A549 (cell line): ENCODE measurements around the gene SOWAHC. TPM values are rescaled to one million over a fixed set of nuclear protein-coding genes. Genes with fewer than 3 reads are reported as not detected.

Experiments
- ATAC-seq, 2 experiments: fragments of 200-7000 bp in 1 of 2; fragments of >200 bp in 1 of 2; cut with Nextera tagmentation in 1 of 2; cut with Tn5 transposase in 1 of 2; 3 replicates each; pipeline versions ENCODE4 v1.8.0 to v1.9.1; 2018 to 2020; ENCODE audit warnings: mild to moderate bottlenecking in 1 of 2, moderate library complexity in 1 of 2
- CTCF ChIA-PET: fragments of 300-600 bp; sonication (Branson Sonifier 250); formaldehyde crosslinking; extraction: SDS; loops from one replicate; lab custom pipeline; 2021; ENCODE audit warnings: antibody characterized with exemption, inconsistent platforms; lab: Yijun Ruan, JAX
- POLR2A ChIA-PET: fragments of 350-600 bp; formaldehyde crosslinking; extraction: SDS; loops from one replicate; lab custom pipeline; 2021; ENCODE audit warnings: antibody characterized with exemption, inconsistent platforms; lab: Yijun Ruan, JAX
- DNase-seq, 2 experiments: peaks; one replicate each; pipeline versions ENCODE4 v3.0.0 to v3.0.0-alpha.2; 2011 to 2016; ENCODE audit warnings: low read depth in 1 of 2, low spot score in 1 of 2
- FAIRE-seq: peaks from 2 replicates; lab custom pipeline; 2011; peaks lifted over from hg19 to GRCh38; lab: Jason Lieb, UNC
- H3K27ac ChIP-seq, 2 experiments: fragments of >200 bp; sonication (Bioruptor Twin); formaldehyde crosslinking; 3 replicates each; pipeline ENCODE4 v1.5.1; 2016 to 2017
- H3K4me1 ChIP-seq: fragments of >200 bp; sonication (Bioruptor Twin); formaldehyde crosslinking; 3 replicates; pipeline ENCODE4 v1.6.1; 2016
- H3K4me2 ChIP-seq: fragments of >200 bp; sonication (Bioruptor Twin); formaldehyde crosslinking; 3 replicates; pipeline ENCODE4 v1.6.1; 2016
- H3K4me3 ChIP-seq: fragments of >200 bp; sonication (Bioruptor Twin); formaldehyde crosslinking; 3 replicates; pipeline ENCODE4 v1.5.1; 2016
- H3K9me3 ChIP-seq: fragments of >200 bp; sonication (Bioruptor Twin); formaldehyde crosslinking; 3 replicates; pipeline ENCODE4 v1.6.1; 2016
- BHLHE40 ChIP-seq: IDR thresholded peaks from 2 replicates; pipeline ENCODE4 v1.6.1; 2012; ENCODE audit warnings: low read depth, low read length, inconsistent platforms
- E2F6 ChIP-seq: IDR thresholded peaks from 2 replicates; pipeline ENCODE4 v1.6.1; 2012; ENCODE audit warnings: low read depth, borderline replicate concordance
- EHF ChIP-seq: fragments of 250-450 bp; sonication (Bioruptor Pico); IDR thresholded peaks from 2 replicates; pipeline ENCODE4 v1.5.0; 2020; ENCODE audit warnings: mild to moderate bottlenecking
- EHMT2 ChIP-seq: fragments of 200-600 bp; sonication (generic); IDR thresholded peaks from 2 replicates; pipeline ENCODE4 v1.6.1; 2016; ENCODE audit warnings: antibody characterized with exemption, low read depth, mild to moderate bottlenecking, moderate library complexity
- ELK1 ChIP-seq: fragments of 150-350 bp; IDR thresholded peaks from 2 replicates; pipeline ENCODE4 v1.6.1; 2014; ENCODE audit warnings: low read depth, mild to moderate bottlenecking, low read length
- EP300 ChIP-seq, 2 experiments: fragments of >200 bp; sonication (Bioruptor Twin); formaldehyde crosslinking; IDR thresholded peaks; 2 replicates in 1 of 2; 3 replicates in 1 of 2; pipeline ENCODE4 v1.6.1; 2016 to 2017
- HEYL ChIP-seq: fragments of 250-450 bp; sonication (Bioruptor Pico); IDR thresholded peaks from 2 replicates; pipeline ENCODE4 v1.8.0; 2021; ENCODE audit warnings: mild to moderate bottlenecking, moderate library complexity
- HMGXB4 ChIP-seq: fragments of 250-450 bp; sonication (Bioruptor Pico); IDR thresholded peaks from 2 replicates; pipeline ENCODE4 v1.5.0; 2021; ENCODE audit warnings: mild to moderate bottlenecking, moderate library complexity, borderline replicate concordance
- HOXB5 ChIP-seq: fragments of 250-450 bp; sonication (Bioruptor Pico); IDR thresholded peaks from 2 replicates; pipeline ENCODE4 v1.5.0; 2020; ENCODE audit warnings: mild to moderate bottlenecking, moderate library complexity
- JUNB ChIP-seq: fragments of >200 bp; sonication (Bioruptor Twin); formaldehyde crosslinking; IDR thresholded peaks from 2 replicates; pipeline ENCODE4 v1.6.1; 2016
- MAZ ChIP-seq: fragments of 150-350 bp; IDR thresholded peaks from 2 replicates; pipeline ENCODE4 v1.6.1; 2014; ENCODE audit warnings: antibody characterized with exemption, low read depth, low read length, borderline replicate concordance
- MYC ChIP-seq: IDR thresholded peaks from 2 replicates; pipeline ENCODE4 v1.6.1; 2012; ENCODE audit warnings: mild to moderate bottlenecking, inconsistent platforms, low read length, improper control_type of control experiment, borderline replicate concordance
- NPAS2 ChIP-seq: fragments of 250-450 bp; sonication (Bioruptor Pico); IDR thresholded peaks from 2 replicates; pipeline ENCODE4 v1.8.0; 2022; ENCODE audit warnings: mild to moderate bottlenecking, moderate library complexity, borderline replicate concordance
- NR3C1 ChIP-seq: fragments of >200 bp; sonication (Bioruptor Twin); formaldehyde crosslinking; IDR thresholded peaks from 3 replicates; pipeline ENCODE4 v1.6.1; 2017
- POLR2A ChIP-seq: IDR thresholded peaks from 2 replicates; pipeline ENCODE4 v1.6.1; 2012; ENCODE audit warnings: mild to moderate bottlenecking, low read length
- RAD21 ChIP-seq, 2 experiments: fragments of >200 bp in 1 of 2; sonication (Bioruptor Twin) in 1 of 2; formaldehyde crosslinking in 1 of 2; IDR thresholded peaks in 1 of 2; conservative IDR thresholded peaks in 1 of 2; 2 replicates in 1 of 2; 3 replicates in 1 of 2; pipeline ENCODE4 v1.6.1; 2012 to 2018; ENCODE audit warnings: inconsistent platforms in 1 of 2
- RARB ChIP-seq: fragments of 250-450 bp; sonication (Bioruptor Pico); IDR thresholded peaks from 2 replicates; pipeline ENCODE4 v1.8.0; 2021; ENCODE audit warnings: mild to moderate bottlenecking, moderate library complexity
- RCOR1 ChIP-seq: fragments of 150-350 bp; IDR thresholded peaks from 2 replicates; pipeline ENCODE4 v1.6.1; 2014; ENCODE audit warnings: antibody characterized with exemption, low read length, low read depth
- RNF2 ChIP-seq: fragments of 200-600 bp; sonication (generic); IDR thresholded peaks from 2 replicates; pipeline ENCODE4 v1.6.1; 2016; ENCODE audit warnings: low read depth, mild to moderate bottlenecking, antibody characterized with exemption, moderate library complexity, borderline replicate concordance
- SMC3 ChIP-seq: fragments of >200 bp; sonication (Bioruptor Twin); formaldehyde crosslinking; IDR thresholded peaks from 3 replicates; pipeline ENCODE4 v1.6.1; 2018; ENCODE audit warnings: inconsistent platforms
- SREBF2 ChIP-seq: fragments of 450-650 bp; IDR thresholded peaks from 2 replicates; pipeline ENCODE4 v1.6.1; 2014; ENCODE audit warnings: mild to moderate bottlenecking, moderate library complexity
- TP53 ChIP-seq: fragments of 250-450 bp; sonication (Bioruptor Pico); IDR thresholded peaks from 2 replicates; pipeline ENCODE4 v1.5.0; 2021; ENCODE audit warnings: mild to moderate bottlenecking, moderate library complexity
- USF2 ChIP-seq: fragments of 450-650 bp; IDR thresholded peaks from 2 replicates; pipeline ENCODE4 v1.6.1; 2014; ENCODE audit warnings: antibody characterized with exemption
- ZC3H11A ChIP-seq: fragments of 450-650 bp; IDR thresholded peaks from 2 replicates; pipeline ENCODE4 v1.6.1; 2014; ENCODE audit warnings: antibody characterized with exemption, mild to moderate bottlenecking
- ZSCAN20 ChIP-seq: fragments of 250-450 bp; sonication (Bioruptor Pico); IDR thresholded peaks from 2 replicates; pipeline ENCODE4 v1.8.0; 2022; ENCODE audit warnings: mild to moderate bottlenecking, moderate library complexity
- WGBS: methylation state at CpG from one replicate; pipeline ENCODE4 v1.1.6; 2017; ENCODE audit errors: missing lambda C conversion rate; 5-methylcytosine and 5-hydroxymethylcytosine counted together
- polyA plus RNA-seq, 4 experiments: library from polyadenylated mRNA; depleted of rRNA in 3 of 4; stranded (reverse); fragments of >200 nt; fragmentation: RNase III in 1 of 4; extraction: RNeasy Plus Mini Kit Qiagen cat#74134 plus additional on column Dnase treatment in 1 of 4; gene quantifications; 2 replicates in 3 of 4; 3 replicates in 1 of 4; pipeline ENCODE4 v1.2.3, GENCODE V29; 2011 to 2017
- TF ChIP-seq, protein P1 (sequence below): IDR thresholded peaks from 2 replicates; pipeline ENCODE4 v1.6.1; 2012
- TF ChIP-seq, protein P2 (sequence below): IDR thresholded peaks from 2 replicates; pipeline ENCODE4 v1.6.1; 2012

SOWAHC gene
- polyA plus RNA-seq, 2 of the 4 experiments (the other 2 are of a cell fraction) = 13.7 to 14.2 TPM

DNA sequence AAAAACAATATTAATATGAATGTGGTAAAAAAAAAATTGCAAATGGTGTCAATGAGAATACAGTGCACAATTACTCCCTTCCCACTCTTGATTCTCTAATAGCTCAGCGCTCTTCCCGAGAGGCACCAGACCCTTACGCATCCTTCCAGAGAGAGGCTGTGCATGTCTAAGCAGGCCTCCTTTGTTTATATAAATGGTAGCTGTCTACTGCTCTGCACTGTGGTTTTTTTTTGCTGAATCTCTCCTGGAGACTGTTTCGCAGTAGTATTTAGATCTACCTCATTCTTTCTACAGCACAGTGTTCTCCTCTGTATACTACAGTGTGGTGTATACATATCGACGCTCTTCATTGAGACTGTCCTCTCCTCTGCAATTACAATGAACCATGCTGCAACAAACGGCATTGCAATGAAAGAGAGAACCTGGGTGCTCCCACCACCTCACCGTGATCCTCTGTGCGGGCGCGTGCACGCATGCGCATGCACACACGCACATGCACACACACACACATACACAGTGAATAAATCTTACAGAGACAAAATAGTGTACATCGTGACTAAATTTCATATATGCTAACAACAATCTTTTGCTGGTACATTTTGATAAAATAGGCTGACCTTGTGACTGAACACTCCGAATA, 19.8 kb upstream of the SOWAHC start:
- Histone ChIP-seq H3K27ac (no peak overlapping the region), H3K4me2 (no peak overlapping the region), H3K9me3 (no peaks in the 10 kb centered on the region), H3K4me1 (peaks cover 11% of the 10 kb centered on the region), H3K4me3 (no peak overlapping the region)
- POLR2A ChIA-PET = no interaction called here
- ATAC-seq (peak; percentile 19 to 36; a peak in 4 of 6 replicates), DNase-seq (no peak), FAIRE-seq (no peak)
- CTCF ChIA-PET = interaction anchor here (1.1 to 1.5 kb wide), 2 partner anchors 11 to 20 kb away, joined by 3 read pairs; partner anchors contain the start of gene SOWAHC
- WGBS = 90% methylated on average over 16 of the region's 16 CpGs
- TF ChIP-seq HEYL (CRISPR knock-in tag) (no peak), ZSCAN20 (CRISPR knock-in tag) (no peak), HOXB5 (CRISPR knock-in tag) (no peak), NR3C1 (no peak), HMGXB4 (CRISPR knock-in tag) (no peak), MYC (no peak), BHLHE40 (no peak), EHMT2 (no peak), TP53 (CRISPR knock-in tag) (no peak), NPAS2 (no peak), SREBF2 (no peak)
- TF ChIP-seq, protein P1, sequence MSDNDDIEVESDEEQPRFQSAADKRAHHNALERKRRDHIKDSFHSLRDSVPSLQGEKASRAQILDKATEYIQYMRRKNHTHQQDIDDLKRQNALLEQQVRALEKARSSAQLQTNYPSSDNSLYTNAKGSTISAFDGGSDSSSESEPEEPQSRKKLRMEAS = no peak

DNA sequence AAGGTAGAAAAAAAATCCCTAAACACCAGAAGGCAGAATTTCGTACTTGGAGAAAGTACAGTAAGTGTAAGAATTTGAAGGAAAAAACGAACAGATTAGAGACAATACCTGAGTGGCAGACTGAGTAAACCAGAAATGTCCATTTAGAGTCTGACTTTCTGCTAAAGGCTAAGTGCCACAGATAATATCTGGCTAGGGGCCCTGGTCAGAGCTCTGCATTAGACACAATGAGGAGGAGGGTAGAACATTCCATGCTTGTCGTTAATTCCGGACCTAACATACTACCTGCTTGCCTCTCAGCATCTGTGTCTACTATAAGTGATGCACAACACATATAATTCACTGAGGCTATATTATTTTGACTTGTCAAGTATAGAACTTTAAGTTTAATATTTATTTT, 18.5 kb upstream of the SOWAHC start:
- POLR2A ChIA-PET = no interaction called here
- ATAC-seq (no peak), DNase-seq (no peak)
- 83% methylated on average over 4 of the region's 4 CpGs for WGBS
- peaks cover 11% of the 10 kb centered on the region for H3K4me1 ChIP-seq
- no peak overlapping the region for H3K4me3 ChIP-seq
- H3K27ac ChIP-seq = no peak overlapping the region
- CTCF ChIA-PET = interaction anchor here (1.5 kb wide), 1 partner anchor 19 kb away, joined by 3 read pairs; the partner anchor contains the start of gene SOWAHC
- H3K9me3 ChIP-seq = no peaks in the 10 kb centered on the region
- TF ChIP-seq EP300 (IDR thresholded peaks at IDR 0.05) (no peak), ZC3H11A (no peak), EHF (no peak), RARB (CRISPR knock-in tag) (no peak), RAD21 (conservative IDR thresholded peaks at IDR 0.05 in 1 of 2, IDR thresholded peaks at IDR 0.05 in 1 of 2) (no peak), HEYL (CRISPR knock-in tag) (no peak), ZSCAN20 (CRISPR knock-in tag) (no peak), SMC3 (no peak), ELK1 (no peak), POLR2A (no peak), BHLHE40 (no peak), SREBF2 (no peak)
- TF ChIP-seq, all 56 proteins: peak for 0
- no peak overlapping the region for H3K4me2 ChIP-seq
- FAIRE-seq = no peak

- no peak overlapping the region for H3K4me3 ChIP-seq
- no peak for FAIRE-seq
- 95% methylated on average over 3 of the region's 3 CpGs for WGBS
- POLR2A ChIA-PET = interaction anchor here (0.6 kb wide), 1 partner anchor 12 kb away, joined by 4 read pairs; no protein-coding TSS in a partner anchor
- peaks cover 3% of the 10 kb centered on the region; the same call in 1 of the 3 replicates for H3K4me1 ChIP-seq
- CTCF ChIA-PET = interaction anchor here (0.7 to 1.4 kb wide), 3 partner anchors 13 to 51 kb away, joined by 3 read pairs; no protein-coding TSS in a partner anchor
- no peaks in the 10 kb centered on the region for H3K9me3 ChIP-seq
- H3K4me2 ChIP-seq = no peak overlapping the region
- no peak for DNase-seq
- no peak for ATAC-seq
- H3K27ac ChIP-seq = no peak overlapping the region
- TF ChIP-seq USF2 = no peak
- no peak for TF ChIP-seq RCOR1
- no peak for TF ChIP-seq E2F6
- TF ChIP-seq JUNB = no peak
- TF ChIP-seq MAZ = no peak
- TF ChIP-seq RNF2 = no peak
- TF ChIP-seq HEYL (CRISPR knock-in tag) = no peak
- no peak for TF ChIP-seq EHF
- TF ChIP-seq ELK1 = no peak
- TF ChIP-seq, protein P2, sequence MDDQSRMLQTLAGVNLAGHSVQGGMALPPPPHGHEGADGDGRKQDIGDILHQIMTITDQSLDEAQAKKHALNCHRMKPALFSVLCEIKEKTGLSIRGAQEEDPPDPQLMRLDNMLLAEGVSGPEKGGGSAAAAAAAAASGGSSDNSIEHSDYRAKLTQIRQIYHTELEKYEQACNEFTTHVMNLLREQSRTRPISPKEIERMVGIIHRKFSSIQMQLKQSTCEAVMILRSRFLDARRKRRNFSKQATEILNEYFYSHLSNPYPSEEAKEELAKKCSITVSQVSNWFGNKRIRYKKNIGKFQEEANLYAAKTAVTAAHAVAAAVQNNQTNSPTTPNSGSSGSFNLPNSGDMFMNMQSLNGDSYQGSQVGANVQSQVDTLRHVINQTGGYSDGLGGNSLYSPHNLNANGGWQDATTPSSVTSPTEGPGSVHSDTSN = no peak
Observed at GRCh38 chr2:109597283-109597682, 16.9 kb upstream of the SOWAHC start.
